HG03575 (cell line): ENCODE results near the gene ARHGAP31.
A peak's percentile ranks its signal among the peaks of the same experiment; 100 is the strongest.

Experiments
- ATAC-seq: cut with Tn5 transposase; IDR thresholded peaks from one replicate; pipeline ENCODE4 v1.9.1; 2021; ENCODE audit not compliant: unreplicated experiment, insufficient number of reproducible peaks, low FRiP score; ENCODE audit errors: extremely low read depth

The ARHGAP31 gene

GRCh38 chr3:119463171-119464169 is 169.3 kb downstream of the ARHGAP31 start, which contains the start of gene TMEM39A:
TMEM39A (minus strand) TSS chr3:119463615; CDS start chr3:119462074, 1,541 bp downstream.
- peak; percentile 81 for ATAC-seq

GRCh38 chr3:119468041-119468440 is 173.9 kb downstream of the ARHGAP31 start:
- ATAC-seq = no peak

GRCh38 chr3:119469418-119470189 is 175.4 kb downstream of the ARHGAP31 start:
- no peak for ATAC-seq
